GM12878 (cell line): ENCODE measurements around the gene IFNAR1. TPM values are rescaled to one million over a fixed set of nuclear protein-coding genes. Genes with fewer than 3 reads are reported as not detected.

Source experiments
- ATAC-seq: fragments of 200-7000 bp; cut with Tn5 transposase; 3 replicates; pipeline ENCODE4 v1.9.1; 2020; ENCODE audit warnings: mild to moderate bottlenecking, moderate library complexity
- BruUV-seq: library from RNA; stranded (reverse); fragments of 400-500 nt; replicated peaks from 2 replicates; lab custom pipeline; 2021; lab: Mats Ljungman, UMichigan
- CTCF ChIA-PET: fragments of 300-600 bp; sonication (Branson Sonifier 250); formaldehyde crosslinking; extraction: SDS; loops from one replicate; lab custom pipeline; 2021; ENCODE audit warnings: inconsistent platforms; lab: Yijun Ruan, JAX
- POLR2A ChIA-PET: fragments of 350-600 bp; formaldehyde crosslinking; extraction: SDS; loops from one replicate; lab custom pipeline; 2021; ENCODE audit warnings: inconsistent platforms; lab: Charles Lee
- RAD21 ChIA-PET: fragments of 300-600 bp; sonication (Branson Sonifier 250); formaldehyde crosslinking; loops from one replicate; lab custom pipeline; 2023; ENCODE audit warnings: antibody characterized with exemption; ENCODE audit not compliant: unreplicated experiment; lab: Charles Lee
- SMC1A ChIA-PET: fragments of 300-600 bp; sonication (Branson Sonifier 250); formaldehyde crosslinking; loops from one replicate; lab custom pipeline; 2023; ENCODE audit not compliant: unreplicated experiment, uncharacterized antibody; lab: Charles Lee
- DNase-seq: peaks from one replicate; pipeline ENCODE4 v3.0.0-alpha.2; 2011; ENCODE audit warnings: low read depth, low spot score
- FAIRE-seq: peaks from 3 replicates; lab custom pipeline; 2011; peaks lifted over from hg19 to GRCh38; lab: Jason Lieb, UNC
- H2AFZ ChIP-seq: 2 replicates; pipeline ENCODE4 v1.6.0; 2011; ENCODE audit warnings: low read depth, low read length, control low read depth; ENCODE audit not compliant: control insufficient read depth
- H3K27ac ChIP-seq: 2 replicates; pipeline ENCODE4 v1.5.1; 2011; ENCODE audit warnings: control low read depth; ENCODE audit not compliant: control insufficient read depth, insufficient read depth
- H3K27me3 ChIP-seq, 2 experiments: replicated peaks in 1 of 2; 2 replicates each; pipeline versions ENCODE4 v1.6.0 to v1.6.1; 2011; ENCODE audit warnings: low read length in 1 of 2; ENCODE audit not compliant: control insufficient read depth in 2 of 2, insufficient read depth in 2 of 2
- H3K36me3 ChIP-seq, 2 experiments: 2 replicates each; pipeline ENCODE4 v1.5.1; 2011; ENCODE audit warnings: low read length in 1 of 2; ENCODE audit not compliant: control insufficient read depth in 2 of 2, insufficient read depth in 2 of 2
- H3K4me1 ChIP-seq: 2 replicates; pipeline ENCODE4 v1.6.1; 2011; ENCODE audit warnings: mild to moderate bottlenecking, low read length, moderate library complexity, mixed read lengths; ENCODE audit not compliant: control insufficient read depth, insufficient read depth
- H3K4me2 ChIP-seq: 2 replicates; pipeline ENCODE4 v1.6.0; 2011; ENCODE audit warnings: control low read depth; ENCODE audit not compliant: control insufficient read depth, insufficient read depth
- H3K4me3 ChIP-seq: fragments of 200-600 bp; sonication (generic); 2 replicates; pipeline ENCODE4 v1.5.1; 2016
- H3K79me2 ChIP-seq: 2 replicates; pipeline ENCODE4 v1.6.0; 2011; ENCODE audit warnings: low read length; ENCODE audit not compliant: control insufficient read depth, insufficient read depth
- H3K9ac ChIP-seq: 2 replicates; pipeline ENCODE4 v1.8.0; 2011; ENCODE audit warnings: low read length, control low read depth, mixed read lengths; ENCODE audit not compliant: control insufficient read depth, insufficient read depth
- H3K9me3 ChIP-seq: replicated peaks from 3 replicates; pipeline ENCODE4 v1.5.1; 2011; ENCODE audit warnings: mild to moderate bottlenecking, low read length; ENCODE audit not compliant: control insufficient read depth, insufficient read depth
- H4K20me1 ChIP-seq: 2 replicates; pipeline ENCODE4 v1.6.0; 2011; ENCODE audit not compliant: control insufficient read depth, insufficient read depth
- CBFB ChIP-seq: IDR thresholded peaks from 2 replicates; pipeline ENCODE4 v1.6.1; 2016; ENCODE audit warnings: antibody characterized with exemption, low read depth
- ELK1 ChIP-seq: IDR thresholded peaks from 2 replicates; pipeline ENCODE4 v1.6.1; 2012; ENCODE audit warnings: low read depth, low read length, improper control_type of control experiment
- EP300 ChIP-seq, 2 experiments: fragments of 150-350 bp in 1 of 2; IDR thresholded peaks; 2 replicates each; pipeline ENCODE4 v1.6.1; 2011 to 2012; ENCODE audit warnings: low read depth in 2 of 2, low read length in 2 of 2, borderline replicate concordance in 1 of 2, improper control_type of control experiment in 1 of 2, inconsistent platforms in 1 of 2; ENCODE audit not compliant: control insufficient read depth in 1 of 2
- PBX3 ChIP-seq: IDR thresholded peaks from 2 replicates; pipeline ENCODE4 v1.6.1; 2011; ENCODE audit warnings: mild to moderate bottlenecking, low read depth, low read length, moderate library complexity; ENCODE audit not compliant: insufficient replicate concordance
- SPI1 ChIP-seq: IDR thresholded peaks from 2 replicates; pipeline ENCODE4 v1.6.1; 2011; ENCODE audit warnings: low read depth, mild to moderate bottlenecking, low read length, moderate library complexity, borderline replicate concordance; ENCODE audit not compliant: insufficient read depth
- TCF12 ChIP-seq: IDR thresholded peaks from 2 replicates; pipeline ENCODE4 v1.6.1; 2011; ENCODE audit warnings: low read depth, mild to moderate bottlenecking, low read length
- TCF3 ChIP-seq: IDR thresholded peaks from 2 replicates; pipeline ENCODE4 v1.6.1; 2012; ENCODE audit warnings: low read depth, mild to moderate bottlenecking, low read length, borderline replicate concordance; ENCODE audit not compliant: insufficient read depth
- WGBS: methylation state at CpG from one replicate; pipeline ENCODE4 v1.1.6; 2016; ENCODE audit warnings: low lambda C conversion rate; ENCODE audit not compliant: insufficient replicate concordance, insufficient coverage; ENCODE audit errors: missing lambda C conversion rate; 5-methylcytosine and 5-hydroxymethylcytosine counted together
- in situ Hi-C: fragments of 300-500 bp; cut with MboI; formaldehyde crosslinking; loops from 9 replicates; pipeline ENCODE4 v1.14.3; 2018; ENCODE audit warnings: mixed read lengths
- intact Hi-C: fragments of 100-400 bp; cut with micrococcal nuclease; formaldehyde crosslinking; loops from one replicate; pipeline ENCODE4 v1.14.2; 2022; ENCODE audit not compliant: unreplicated experiment
- polyA plus RNA-seq, 11 experiments: library from polyadenylated mRNA; depleted of rRNA in 4 of 11; unstranded in 6 of 11; stranded (reverse) in 5 of 11; fragments of >200 nt; fragmentation: Nextera tagmentation in 4 of 11; fragmentation: Illumina TruSeq in 1 of 11; extraction: Ambion mirVana in 4 of 11; extraction: Trizol in 1 of 11; gene quantifications; 1 replicate in 1 of 11; 2 replicates in 10 of 11; pipeline versions ENCODE4 v1.2.1 to v1.2.3, GENCODE V29; 2011 to 2016; ENCODE audit warnings: inconsistent platforms in 2 of 11, missing spikeins in 2 of 11, low read depth in 1 of 11
- total RNA-seq, 4 experiments: library from RNA; depleted of rRNA in 3 of 4; stranded (reverse); fragments of >200 nt in 3 of 4; fragmentation: Illumina TruSeq in 1 of 4; extraction: Trizol in 1 of 4; gene quantifications; 2 replicates each; pipeline versions ENCODE4 v1.2.1 to v1.2.3, GENCODE V29; 2013 to 2021

Gene IFNAR1
- total and polyA plus RNA-seq, 10 of the 15 experiments (the other 5 are each of a cell fraction or from before 2014, with no cell fraction given): 12.0 to 62.4 (median 24.6) TPM

GRCh38 chr21:33313183-33313582 is 11.6 kb upstream of the IFNAR1 start:
- H2AFZ ChIP-seq: no peak overlapping the region
- intact Hi-C loops: no loop called here
- BruUV-seq: no TSS peak
- POLR2A ChIA-PET: no interaction called here
- H3K79me2 ChIP-seq: no peaks in the 10 kb centered on the region
- DNase-seq (no peak), FAIRE-seq (no peak), ATAC-seq (no peak)
- RAD21 ChIA-PET: interaction anchor here (1.5 to 2.5 kb wide), 3 partner anchors 12 to 108 kb away, joined by 4 to 9 read pairs (median 4); partner anchors contain the start of genes IFNAR1 and IFNAR2
- no peak overlapping the region for H3K27ac ChIP-seq
- H3K27me3 ChIP-seq: no peaks in the 10 kb centered on the region
- H3K9me3 ChIP-seq: peaks cover 7% of the 10 kb centered on the region; the same call in 2 of the 3 replicates
- H3K4me2 ChIP-seq: no peak overlapping the region
- CTCF ChIA-PET: interaction anchor here (0.9 to 2.1 kb wide), 3 partner anchors 12 to 116 kb away, joined by 3 to 5 read pairs (median 4); partner anchors contain the start of gene IFNAR1
- H3K4me1 ChIP-seq: peaks cover 17% of the 10 kb centered on the region
- no peak overlapping the region for H3K9ac ChIP-seq
- H4K20me1 ChIP-seq: no peaks in the 10 kb centered on the region
- WGBS: 87% methylated on average over 1 of the region's 1 CpG
- in situ Hi-C loops: no loop called here
- no peaks in the 10 kb centered on the region for H3K36me3 ChIP-seq
- SMC1A ChIA-PET: interaction anchor here (0.6 to 1.6 kb wide), 5 partner anchors 12 to 630 kb away, joined by 3 to 5 read pairs (median 3); partner anchors contain the start of gene IFNAR1
- TF ChIP-seq TCF12 (peak; percentile 85), CBFB (no peak), EP300 (IDR thresholded peaks at IDR 0.05; ENCODE audit: borderline replicate concordance in 1 of 2, control insufficient read depth in 1 of 2, low read depth in 2 of 2, low read length in 2 of 2) (no peak), SPI1 (peak; percentile 35; the same call in 1 of the 2 replicates), TCF3 (peak; percentile 79; the same call in 1 of the 2 replicates), ELK1 (no peak), PBX3 (peak; percentile 12)
- no peak overlapping the region for H3K4me3 ChIP-seq
